Nephron (organoid): ENCODE results near the gene S1PR3.

Experiments used
- H3K27ac Mint-ChIP-seq, 3 experiments: 2 replicates each; pipeline ENCODE4 v1.8.0; 2020; ENCODE audit warnings: mixed read lengths in 3 of 3, mild to moderate bottlenecking in 2 of 3, moderate library complexity in 1 of 3
- H3K27me3 Mint-ChIP-seq: 2 replicates; pipeline ENCODE4 v1.8.0; 2021; ENCODE audit warnings: low read depth, mild to moderate bottlenecking, moderate library complexity, mixed read lengths
- H3K36me3 Mint-ChIP-seq: 2 replicates; pipeline ENCODE4 v1.8.0; 2020; ENCODE audit warnings: low read depth, mixed read lengths
- H3K4me1 Mint-ChIP-seq: 2 replicates; pipeline ENCODE4 v1.8.0; 2020; ENCODE audit warnings: mixed read lengths
- H3K4me3 Mint-ChIP-seq, 3 experiments: 2 replicates each; pipeline ENCODE4 v1.8.0; 2020; ENCODE audit warnings: mild to moderate bottlenecking in 3 of 3, mixed read lengths in 3 of 3, moderate library complexity in 2 of 3
- H3K9me3 Mint-ChIP-seq: 2 replicates; pipeline ENCODE4 v1.8.0; 2020; ENCODE audit warnings: mixed read lengths
- CTCF ChIP-seq, 3 experiments: fragments of 200-600 bp; sonication (generic); IDR thresholded peaks; one replicate each; pipeline ENCODE4 v1.5.0; 2021; ENCODE audit warnings: antibody characterized with exemption in 3 of 3; ENCODE audit not compliant: unreplicated experiment in 3 of 3

S1PR3 gene

GRCh38 chr9:88978034-88978433 is 13.2 kb upstream of the S1PR3 start:
- no peaks in the 10 kb centered on the region for H3K4me1 Mint-ChIP-seq
- no peaks in the 10 kb centered on the region for H3K36me3 Mint-ChIP-seq
- H3K27ac Mint-ChIP-seq: no peak overlapping the region
- peaks cover 4% of the 10 kb centered on the region for H3K27me3 Mint-ChIP-seq
- H3K9me3 Mint-ChIP-seq: peaks cover 16% of the 10 kb centered on the region
- TF ChIP-seq CTCF (IDR thresholded peaks at IDR 0.05; ENCODE audit: unreplicated experiment in 3 of 3): no peak
- no peak overlapping the region for H3K4me3 Mint-ChIP-seq

- no peak overlapping the region for H3K27ac Mint-ChIP-seq
- no peaks in the 10 kb centered on the region for H3K4me1 Mint-ChIP-seq
- peaks cover 19% of the 10 kb centered on the region for H3K9me3 Mint-ChIP-seq
- peaks cover 6% of the 10 kb centered on the region for H3K27me3 Mint-ChIP-seq
- no peak overlapping the region for H3K4me3 Mint-ChIP-seq
- H3K36me3 Mint-ChIP-seq: no peaks in the 10 kb centered on the region
- TF ChIP-seq CTCF (IDR thresholded peaks at IDR 0.05; ENCODE audit: unreplicated experiment in 3 of 3): no peak
These were observed 12.2 kb upstream of the S1PR3 start for GRCh38 chr9:88979021-88979420.

- Mint-ChIP-seq H3K27me3 (peaks cover 7% of the 10 kb centered on the region), H3K9me3 (peaks cover 19% of the 10 kb centered on the region)
These were observed 11.5 kb upstream of the S1PR3 start for GRCh38 chr9:88979791-88980190.

GRCh38 chr9:88980740-88981203 is 10.5 kb upstream of the S1PR3 start:
- Mint-ChIP-seq H3K9me3 (peaks cover 19% of the 10 kb centered on the region), H3K4me1 (no peaks in the 10 kb centered on the region), H3K36me3 (no peaks in the 10 kb centered on the region), H3K4me3 (no peak overlapping the region), H3K27me3 (peaks cover 7% of the 10 kb centered on the region), H3K27ac (no peak overlapping the region)
- no peak for TF ChIP-seq CTCF (IDR thresholded peaks at IDR 0.05; ENCODE audit: unreplicated experiment in 3 of 3)

More at GRCh38 chr9:88979791-88980190, 11.5 kb upstream of the S1PR3 start:
- Mint-ChIP-seq H3K4me3 (no peak overlapping the region), H3K4me1 (no peaks in the 10 kb centered on the region), H3K27ac (no peak overlapping the region), H3K36me3 (no peaks in the 10 kb centered on the region)
- TF ChIP-seq CTCF (IDR thresholded peaks at IDR 0.05; ENCODE audit: unreplicated experiment in 3 of 3): no peak

GRCh38 chr9:88983865-88984542 is 7.3 kb upstream of the S1PR3 start:
- no peak for TF ChIP-seq CTCF (IDR thresholded peaks at IDR 0.05; ENCODE audit: unreplicated experiment in 3 of 3)
- H3K4me1 Mint-ChIP-seq: peaks cover 1% of the 10 kb centered on the region
- H3K4me3 Mint-ChIP-seq: no peak overlapping the region
- H3K27me3 Mint-ChIP-seq: peaks cover 9% of the 10 kb centered on the region
- peaks cover 14% of the 10 kb centered on the region for H3K9me3 Mint-ChIP-seq
- H3K27ac Mint-ChIP-seq: no peak overlapping the region
- H3K36me3 Mint-ChIP-seq: no peaks in the 10 kb centered on the region

- Mint-ChIP-seq H3K36me3 (no peaks in the 10 kb centered on the region), H3K4me3 (no peak overlapping the region), H3K27ac (no peak overlapping the region), H3K27me3 (peaks cover 9% of the 10 kb centered on the region), H3K9me3 (peaks cover 14% of the 10 kb centered on the region), H3K4me1 (peaks cover 7% of the 10 kb centered on the region)
- no peak for TF ChIP-seq CTCF (IDR thresholded peaks at IDR 0.05; ENCODE audit: unreplicated experiment in 3 of 3)
These were observed 6.8 kb upstream of the S1PR3 start for GRCh38 chr9:88984543-88984883.
